GM12875 (cell line): ENCODE measurements around the gene PRR19.
"Not testable (repeated sequence)": the region's sequence is repeated elsewhere in the genome, so short reads cannot be mapped to it uniquely, and the experiment has no call there.

ENCODE experiments used
- H3K4me3 ChIP-seq: one replicate; pipeline ENCODE4 v1.5.1; 2011; ENCODE audit warnings: low read depth, low read length, control low read depth
- CTCF ChIP-seq: IDR thresholded peaks from 2 replicates; pipeline ENCODE4 v1.5.1; 2011; ENCODE audit warnings: low read depth, mild to moderate bottlenecking, control low read depth, inconsistent platforms, low read length, moderate library complexity, borderline replicate concordance; ENCODE audit not compliant: insufficient read depth

Gene PRR19

GRCh38 chr19:42330241-42330711 is 28.3 kb downstream of the PRR19 start:
- H3K4me3 ChIP-seq = no peak overlapping the region
- TF ChIP-seq CTCF = no peak

GRCh38 chr19:42331333-42331732 is 29.4 kb downstream of the PRR19 start:
- not testable (repeated sequence) for H3K4me3 ChIP-seq

- no peak overlapping the region for H3K4me3 ChIP-seq
- TF ChIP-seq CTCF = no peak
Observed at GRCh38 chr19:42332059-42332458, 30.1 kb downstream of the PRR19 start.

GRCh38 chr19:42333018-42333417 is 31.1 kb downstream of the PRR19 start:
- TF ChIP-seq CTCF = no peak
- no peak overlapping the region for H3K4me3 ChIP-seq

GRCh38 chr19:42333975-42334696 is 32.2 kb downstream of the PRR19 start:
- no peak overlapping the region for H3K4me3 ChIP-seq
- no peak for TF ChIP-seq CTCF

GRCh38 chr19:42334697-42335373 is 32.9 kb downstream of the PRR19 start:
- no peak for TF ChIP-seq CTCF
- H3K4me3 ChIP-seq = no peak overlapping the region

- TF ChIP-seq CTCF = no peak
- H3K4me3 ChIP-seq = no peak overlapping the region
Observed at GRCh38 chr19:42335374-42335936, 33.5 kb downstream of the PRR19 start.
